T-helper 9 cell (primary cell): ENCODE results near the gene CEBPG.

ENCODE experiments used
- DNase-seq: peaks from one replicate; pipeline ENCODE4 v3.0.0-alpha.2; 2020

CEBPG gene

GRCh38 chr19:33408116-33408515 lies 34.6 kb downstream of the CEBPG start:
- DNase-seq = no peak

GRCh38 chr19:33408538-33409434 lies 35.3 kb downstream of the CEBPG start:
- no peak for DNase-seq

GRCh38 chr19:33409906-33410685 lies 36.6 kb downstream of the CEBPG start:
- DNase-seq = no peak

GRCh38 chr19:33410915-33411401 lies 37.4 kb downstream of the CEBPG start:
- DNase-seq = no peak

GRCh38 chr19:33411621-33412180 lies 38.2 kb downstream of the CEBPG start:
- no peak for DNase-seq

- DNase-seq = no peak
These were observed 39.3 kb downstream of the CEBPG start for GRCh38 chr19:33412601-33413425.

- DNase-seq = no peak
These were observed 39.9 kb downstream of the CEBPG start for GRCh38 chr19:33413426-33413725.

- no peak for DNase-seq
These were observed 40.6 kb downstream of the CEBPG start for GRCh38 chr19:33413868-33414666.

- no peak for DNase-seq
These were observed 41.4 kb downstream of the CEBPG start for GRCh38 chr19:33414667-33415605.

GRCh38 chr19:33416307-33417215 lies 43.1 kb downstream of the CEBPG start:
- peak; percentile 63 for DNase-seq

- DNase-seq = no peak
These were observed 44.2 kb downstream of the CEBPG start for GRCh38 chr19:33417751-33418150.

GRCh38 chr19:33418461-33418860 lies 45.0 kb downstream of the CEBPG start:
- no peak for DNase-seq

- no peak for DNase-seq
These were observed 45.6 kb downstream of the CEBPG start for GRCh38 chr19:33418871-33419787.

GRCh38 chr19:33419788-33420130 lies 46.2 kb downstream of the CEBPG start:
- DNase-seq = no peak

GRCh38 chr19:33420821-33421220 lies 47.3 kb downstream of the CEBPG start:
- DNase-seq = no peak

- no peak for DNase-seq
These were observed 47.9 kb downstream of the CEBPG start for GRCh38 chr19:33421368-33421767.

GRCh38 chr19:33422369-33423180 lies 49.1 kb downstream of the CEBPG start:
- no peak for DNase-seq

- no peak for DNase-seq
These were observed 50.7 kb downstream of the CEBPG start for GRCh38 chr19:33424181-33424580.
